HG03460 (cell line): ENCODE measurements around the gene SPDEF.

Experiments
- ATAC-seq: cut with Tn5 transposase; IDR thresholded peaks from one replicate; pipeline ENCODE4 v1.9.1; 2021; ENCODE audit not compliant: unreplicated experiment

Gene SPDEF

GRCh38 chr6:34583861-34584604 lies 27.9 kb upstream of the SPDEF start:
- ATAC-seq, result no peak

DNA sequence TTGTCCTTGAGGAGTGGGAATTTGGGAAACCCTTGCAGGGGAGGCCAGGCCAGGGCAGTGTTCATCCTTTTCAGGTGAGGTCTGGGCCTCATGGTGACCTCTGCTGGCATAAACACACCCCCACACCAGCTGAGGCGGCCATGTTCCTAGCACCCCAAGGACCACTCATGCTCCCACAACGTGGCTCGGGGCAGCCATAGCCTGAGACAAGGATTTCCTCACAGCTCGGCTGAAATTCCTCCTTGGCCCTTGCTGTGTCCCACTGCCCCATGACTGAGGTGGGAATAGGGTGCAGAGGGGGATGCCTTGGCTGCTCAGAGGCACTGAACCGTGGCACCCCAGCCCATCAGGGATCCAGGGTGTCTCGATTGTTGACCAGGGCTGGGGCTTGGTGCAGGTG lies 27.3 kb upstream of the SPDEF start:
- ATAC-seq, result no peak

GRCh38 chr6:34581561-34581920 lies 25.4 kb upstream of the SPDEF start:
- ATAC-seq, result no peak

- ATAC-seq, result no peak
Measured at GRCh38 chr6:34580707-34581560, 24.8 kb upstream of the SPDEF start.

DNA sequence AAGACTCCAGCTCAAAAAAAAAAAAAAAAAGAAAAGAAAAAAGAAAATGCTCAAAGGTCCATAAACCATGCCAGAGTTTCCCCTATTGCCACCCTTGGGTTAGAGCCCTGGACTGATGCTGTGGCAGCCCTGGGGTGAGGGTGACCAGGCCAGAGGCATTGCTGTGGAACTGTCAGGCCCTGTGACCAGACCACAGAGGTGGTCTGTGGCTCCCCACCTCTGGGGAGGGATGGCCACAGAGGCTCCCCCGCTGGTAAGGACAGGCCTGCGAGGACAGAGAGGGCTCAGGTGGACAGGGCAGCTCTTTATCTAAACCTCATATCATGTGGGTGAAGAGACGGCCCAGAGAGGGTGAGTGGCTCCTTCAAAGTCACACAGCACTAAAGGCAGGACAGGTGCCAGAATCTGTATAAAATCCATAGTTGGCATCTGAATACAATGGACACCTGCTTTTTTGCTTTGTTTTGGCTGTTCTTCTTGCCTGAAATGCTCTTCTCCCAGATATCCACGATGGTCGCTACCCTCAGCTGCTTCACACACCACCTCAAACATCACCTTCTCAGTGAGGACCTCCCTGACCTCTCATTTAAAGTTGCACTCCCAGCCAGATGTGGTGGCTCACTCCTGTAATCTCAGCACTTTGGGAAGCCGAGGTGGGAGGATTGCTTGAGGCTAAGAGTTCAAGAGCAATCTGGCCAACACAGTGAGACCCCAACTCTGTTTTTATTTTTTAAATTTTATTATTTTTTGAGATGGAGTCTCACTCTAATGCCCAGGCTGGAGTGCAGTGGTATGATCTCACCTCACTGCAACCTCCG lies 22.5 kb upstream of the SPDEF start:
- no peak for ATAC-seq

- ATAC-seq, result no peak
Measured at GRCh38 chr6:34576286-34576955, 20.3 kb upstream of the SPDEF start.

- no peak for ATAC-seq
Measured at GRCh38 chr6:34575326-34575725, 19.2 kb upstream of the SPDEF start.

DNA sequence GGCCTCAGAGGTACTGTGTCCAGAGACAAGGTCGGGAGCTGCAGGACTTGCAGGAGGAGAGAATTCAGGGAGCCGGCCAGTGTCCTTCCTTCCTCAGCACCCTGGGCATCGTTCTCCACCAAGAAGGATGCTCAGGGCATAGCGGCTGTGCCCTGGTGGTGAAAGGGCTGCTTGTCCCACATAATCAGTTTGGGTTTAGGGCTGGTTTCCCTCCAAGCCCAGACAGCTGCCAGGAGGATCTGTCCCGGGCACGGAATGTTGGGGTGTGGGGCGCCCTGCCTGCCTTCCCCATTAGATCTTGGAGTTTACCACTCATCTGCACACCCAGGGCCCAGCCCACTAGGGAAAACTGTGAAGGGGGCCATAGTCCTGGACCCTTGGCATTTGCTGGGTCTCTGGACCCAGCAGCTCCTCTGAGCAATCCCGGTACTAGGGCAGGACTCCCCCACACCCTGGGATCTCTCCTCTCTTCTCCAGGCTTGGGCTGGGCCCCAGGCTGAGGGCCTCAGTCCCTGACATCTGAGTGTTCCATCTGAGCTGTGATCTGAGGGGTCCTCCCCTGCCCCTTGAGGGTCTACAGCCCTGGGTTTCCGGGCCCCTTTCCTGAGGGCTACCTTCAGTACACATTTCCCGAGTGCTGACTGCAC lies 18.6 kb upstream of the SPDEF start:
- ATAC-seq, result no peak

- ATAC-seq, result no peak
Measured at GRCh38 chr6:34573567-34574183, 17.5 kb upstream of the SPDEF start.

GRCh38 chr6:34572585-34572984 lies 16.5 kb upstream of the SPDEF start:
- ATAC-seq, result no peak

DNA sequence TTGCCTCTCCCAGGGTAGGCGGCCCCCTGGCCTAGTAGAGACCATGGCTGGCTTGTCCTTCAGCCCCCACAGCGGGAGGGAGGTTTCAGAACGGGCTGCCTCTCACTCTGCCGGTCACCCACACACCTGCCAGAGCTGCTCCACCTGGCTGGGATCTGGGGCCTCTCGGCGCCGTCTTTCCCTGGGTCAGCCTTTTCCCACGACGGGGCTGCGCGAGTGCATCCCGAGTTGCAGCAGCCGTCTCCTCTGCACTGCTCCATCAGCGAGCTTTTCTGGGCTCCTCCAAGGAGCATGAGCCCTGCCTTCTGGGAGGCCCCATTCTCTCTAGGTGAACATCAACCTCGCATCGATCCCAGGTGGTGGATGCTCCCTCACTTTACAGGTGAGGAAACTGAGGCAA lies 15.9 kb upstream of the SPDEF start:
- no peak for ATAC-seq

- ATAC-seq, result no peak
Measured at GRCh38 chr6:34571388-34571787, 15.3 kb upstream of the SPDEF start.

DNA sequence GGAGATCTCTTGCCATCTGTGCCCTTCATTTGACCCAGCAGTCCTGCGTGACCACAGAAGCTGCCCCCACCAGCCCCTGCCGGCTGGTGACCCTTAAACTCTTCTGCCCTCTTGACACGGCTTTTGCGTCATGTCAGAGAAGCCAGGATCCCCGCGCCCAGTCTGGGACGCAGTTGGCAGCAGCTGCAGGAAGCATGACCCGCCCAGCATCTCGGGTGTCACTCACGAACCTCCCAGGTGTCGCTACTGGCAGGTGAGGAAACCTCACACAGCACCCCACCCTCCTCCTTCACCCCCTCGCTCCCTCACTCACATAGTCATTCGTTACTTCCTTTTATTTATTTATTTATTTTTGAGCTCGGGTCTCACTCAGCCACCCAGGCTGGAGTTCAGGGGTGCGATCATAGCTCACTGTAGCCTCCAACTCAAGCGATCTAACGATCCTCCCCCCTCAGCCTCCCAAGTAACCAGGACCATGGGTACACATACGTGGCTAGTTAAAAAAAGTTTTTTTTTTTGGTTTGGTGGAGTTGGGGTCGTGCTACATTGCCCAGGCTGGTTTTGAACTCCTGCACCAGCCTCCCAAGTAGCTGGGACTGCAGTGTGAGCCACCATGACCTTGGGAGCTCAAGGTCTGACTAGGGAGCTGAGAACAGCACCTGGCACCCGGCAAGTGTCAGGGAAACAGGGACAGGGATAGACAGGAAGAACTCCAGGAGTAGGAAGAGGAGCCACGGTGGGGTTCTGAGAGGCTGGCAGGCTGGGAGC lies 14.1 kb upstream of the SPDEF start:
- ATAC-seq, result no peak

- ATAC-seq, result no peak
Measured at GRCh38 chr6:34569361-34569973, 13.3 kb upstream of the SPDEF start.

- ATAC-seq, result no peak
Measured at GRCh38 chr6:34568341-34569201, 12.4 kb upstream of the SPDEF start.

DNA sequence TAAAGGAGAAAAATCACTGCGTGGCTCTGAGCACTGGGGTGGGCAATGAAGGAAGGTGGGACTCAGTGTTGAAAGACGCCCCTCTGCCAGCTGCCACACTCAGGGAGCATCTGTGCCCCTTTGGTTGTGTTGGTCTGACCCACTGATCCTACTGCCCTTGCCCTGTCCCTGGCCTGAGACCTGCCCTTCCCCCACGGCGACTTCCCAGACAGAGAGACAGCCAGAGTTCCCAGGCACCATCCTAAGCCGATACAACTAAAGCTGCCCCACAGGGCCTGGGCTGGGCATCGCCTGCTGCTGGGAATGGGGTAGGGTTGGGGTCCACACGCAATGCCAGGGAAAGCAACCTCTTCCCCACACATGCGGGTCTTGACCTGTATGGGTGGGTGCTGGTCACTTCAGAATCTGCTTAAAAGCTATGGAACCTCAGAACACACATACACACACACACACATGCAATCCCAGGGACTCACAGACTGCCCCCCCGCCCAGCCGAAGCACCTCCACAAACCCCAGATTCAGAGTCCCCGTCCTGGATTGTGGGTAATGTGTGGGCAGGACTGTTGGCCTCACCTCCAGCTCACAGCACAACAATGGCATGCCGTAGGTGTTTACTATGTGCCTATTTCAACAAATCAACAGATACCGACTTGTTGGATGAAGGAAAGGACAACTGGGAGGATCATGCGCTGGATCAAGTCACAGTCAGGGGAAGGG lies 10.9 kb upstream of the SPDEF start:
- no peak for ATAC-seq

DNA sequence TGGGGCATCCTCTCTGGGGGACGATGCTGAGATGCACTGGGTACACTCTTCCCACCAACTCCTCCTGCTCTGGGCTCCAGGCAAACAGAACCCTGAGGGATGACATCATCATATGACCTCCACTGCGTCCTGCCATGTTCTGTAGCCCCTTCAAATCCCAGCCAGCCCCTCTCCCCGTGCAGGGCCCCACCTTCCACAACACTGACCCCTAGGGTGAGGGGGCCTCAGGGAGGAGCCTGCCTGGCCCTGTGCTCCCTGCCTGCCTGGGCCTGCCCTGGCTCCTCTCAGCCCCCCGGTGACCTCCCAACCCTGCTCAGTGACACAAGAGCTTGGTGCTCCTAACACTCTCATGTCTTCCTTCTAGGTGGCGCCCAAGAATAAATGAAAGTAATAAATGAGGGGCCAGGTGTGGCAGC lies 9.6 kb upstream of the SPDEF start:
- no peak for ATAC-seq
